B cell (primary cell): ENCODE data around the gene SORL1.

ENCODE experiments used
- CTCF ChIP-seq: fragments of 200-600 bp; IDR thresholded peaks from one replicate; pipeline ENCODE4 v1.8.0; 2022; ENCODE audit warnings: antibody characterized with exemption, mild to moderate bottlenecking
- EZH2 ChIP-seq: IDR thresholded peaks from 2 replicates; pipeline ENCODE4 v1.6.1; 2012; ENCODE audit warnings: borderline replicate concordance, low read depth, mild to moderate bottlenecking, moderate library complexity, low read length; ENCODE audit not compliant: insufficient read depth, poor library complexity, severe bottlenecking

- TF ChIP-seq CTCF (no peak), EZH2 (no peak)
Observed at GRCh38 chr11:121456151-121456550, 4.0 kb downstream of the SORL1 start.
